A549 (cell line): ENCODE measurements around the gene PRELP.

Experiments
- CEBPB ChIP-seq, 2 experiments: fragments of >200 bp in 1 of 2; sonication (Bioruptor Twin) in 1 of 2; formaldehyde crosslinking in 1 of 2; IDR thresholded peaks; 2 replicates each; pipeline ENCODE4 v1.6.1; 2012 to 2016
- CTCF ChIP-seq: fragments of >200 bp; sonication (Bioruptor Twin); formaldehyde crosslinking; IDR thresholded peaks from 3 replicates; pipeline ENCODE4 v1.5.1; 2016
- EP300 ChIP-seq, 2 experiments: fragments of >200 bp; sonication (Bioruptor Twin); formaldehyde crosslinking; IDR thresholded peaks; 2 replicates in 1 of 2; 3 replicates in 1 of 2; pipeline ENCODE4 v1.6.1; 2016 to 2017
- FOSL2 ChIP-seq, 2 experiments: fragments of 450-650 bp in 1 of 2; fragments of >200 bp in 1 of 2; sonication (Bioruptor Twin) in 1 of 2; formaldehyde crosslinking; IDR thresholded peaks; 2 replicates each; pipeline versions ENCODE4 v1.5.0 to v1.6.1; 2016 to 2020; ENCODE audit warnings: mild to moderate bottlenecking in 1 of 2, moderate library complexity in 1 of 2
- MAZ ChIP-seq: fragments of 150-350 bp; IDR thresholded peaks from 2 replicates; pipeline ENCODE4 v1.6.1; 2014; ENCODE audit warnings: antibody characterized with exemption, low read depth, low read length, borderline replicate concordance
- PHF8 ChIP-seq: fragments of 200-600 bp; sonication (generic); IDR thresholded peaks from 2 replicates; pipeline ENCODE4 v1.6.1; 2016; ENCODE audit warnings: low read depth, mild to moderate bottlenecking, antibody characterized with exemption, moderate library complexity, borderline replicate concordance
- RAD21 ChIP-seq, 2 experiments: fragments of >200 bp in 1 of 2; sonication (Bioruptor Twin) in 1 of 2; formaldehyde crosslinking in 1 of 2; IDR thresholded peaks in 1 of 2; conservative IDR thresholded peaks in 1 of 2; 2 replicates in 1 of 2; 3 replicates in 1 of 2; pipeline ENCODE4 v1.6.1; 2012 to 2018; ENCODE audit warnings: inconsistent platforms in 1 of 2
- ZFP36 ChIP-seq: fragments of 450-650 bp; IDR thresholded peaks from 2 replicates; pipeline ENCODE4 v1.6.1; 2014; ENCODE audit warnings: borderline replicate concordance; ENCODE audit not compliant: partially characterized antibody

GRCh38 chr1:203493901-203494300 is 18.3 kb downstream of the PRELP start, which contains the start of gene OPTC:
- TF ChIP-seq RAD21 (conservative IDR thresholded peaks at IDR 0.05 in 1 of 2, IDR thresholded peaks at IDR 0.05 in 1 of 2) (no peak), CTCF (no peak), ZFP36 (no peak), EP300 (IDR thresholded peaks at IDR 0.05) (no peak), PHF8 (no peak), MAZ (no peak), FOSL2 (IDR thresholded peaks at IDR 0.05) (no peak), FOSL2 (CRISPR knock-in tag; IDR thresholded peaks at IDR 0.05) (no peak), CEBPB (IDR thresholded peaks at IDR 0.05) (no peak)
